GM18867 (cell line): ENCODE measurements around the gene TMOD2.

ENCODE experiments used
- ATAC-seq: cut with Tn5 transposase; IDR thresholded peaks from one replicate; pipeline ENCODE4 v1.9.1; 2021; ENCODE audit warnings: mild to moderate bottlenecking, moderate library complexity; ENCODE audit not compliant: unreplicated experiment

The TMOD2 gene

DNA sequence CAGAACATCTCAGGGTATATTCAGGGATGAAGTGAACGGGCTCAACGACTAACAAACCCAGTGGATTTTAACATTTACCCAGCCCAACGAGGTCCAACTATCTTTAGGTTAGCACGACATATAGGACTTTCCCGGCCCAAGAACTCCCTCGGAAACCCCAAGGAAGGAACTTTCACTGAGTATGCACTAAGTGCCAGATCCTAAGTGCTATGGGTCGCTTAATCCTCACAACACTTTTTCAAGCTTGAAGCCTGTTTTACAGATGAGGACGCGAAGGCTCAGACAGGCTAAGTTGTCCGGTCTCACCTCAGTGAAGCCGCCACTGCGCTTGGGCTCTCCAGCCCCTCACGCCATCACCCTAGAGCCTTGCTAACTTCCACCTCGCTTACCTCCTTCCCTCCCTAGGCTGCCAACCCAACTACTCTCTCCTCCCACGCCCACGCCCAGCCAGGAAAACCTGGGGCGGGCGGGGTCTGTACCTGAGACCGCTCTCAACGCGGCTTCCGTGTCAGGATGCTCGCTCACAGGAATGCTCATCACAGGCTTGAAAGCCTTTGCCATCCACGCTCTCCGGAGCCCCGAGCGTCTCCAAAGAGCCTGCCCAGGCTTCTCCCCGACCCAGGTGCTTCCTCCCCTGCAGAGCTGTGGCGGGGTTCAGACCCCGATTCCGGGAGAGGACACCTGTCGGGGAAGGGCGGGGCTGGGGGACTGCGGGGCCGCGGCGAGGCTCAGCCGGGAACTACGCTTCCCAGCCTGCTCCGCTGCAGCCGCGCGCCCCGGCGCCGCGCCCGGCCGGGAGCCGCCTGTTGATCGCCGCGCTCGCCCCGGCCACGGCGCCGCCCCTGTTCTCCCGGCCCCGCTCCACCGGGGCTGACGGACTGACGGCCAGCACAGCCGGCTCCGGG, at the start of gene TMOD2:
TSS of gene TMOD2 (plus strand) at position 806 of the 905 bp plus-strand sequence. CDS start 14,845 bp downstream, outside the sequence.
- ATAC-seq, result peak; percentile 77

DNA sequence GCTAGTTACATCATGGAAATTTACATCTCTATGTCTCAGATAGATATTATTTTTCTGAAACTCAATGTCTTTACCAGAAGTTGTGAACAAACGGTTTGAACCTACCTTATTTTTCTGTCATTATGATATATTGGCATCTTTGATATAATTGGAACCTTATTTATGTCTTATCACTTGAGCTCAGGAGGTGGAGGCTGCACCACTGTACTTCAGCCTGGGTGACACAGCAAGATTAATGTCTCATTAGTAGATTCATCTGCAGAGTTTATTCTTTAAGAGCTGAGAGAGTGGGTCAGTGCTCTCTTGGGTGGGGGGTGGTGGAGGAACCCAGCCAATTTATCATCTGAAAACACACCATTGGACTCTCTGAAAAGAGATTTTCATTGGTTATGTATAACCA, 48.7 kb upstream of the TMOD2 start:
- no peak for ATAC-seq

DNA sequence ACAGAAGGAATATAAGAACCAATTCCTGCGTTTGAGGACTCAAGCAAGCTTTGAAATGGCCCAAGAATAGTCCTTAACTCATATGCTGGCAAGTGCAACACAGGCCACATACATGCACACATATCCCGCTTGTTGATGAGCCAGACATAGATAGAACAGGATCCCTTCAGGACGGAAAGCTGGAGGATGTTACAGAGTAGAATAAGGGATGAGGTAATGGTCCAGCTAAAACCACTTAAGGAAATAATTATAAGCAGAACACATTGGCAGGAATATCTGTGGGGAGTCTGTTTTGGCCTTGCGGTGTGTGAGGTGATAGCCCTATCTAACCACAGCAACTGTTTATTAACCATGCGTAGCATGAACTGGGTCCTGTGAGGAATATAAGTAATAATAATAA, 45.1 kb upstream of the TMOD2 start:
- no peak for ATAC-seq

DNA sequence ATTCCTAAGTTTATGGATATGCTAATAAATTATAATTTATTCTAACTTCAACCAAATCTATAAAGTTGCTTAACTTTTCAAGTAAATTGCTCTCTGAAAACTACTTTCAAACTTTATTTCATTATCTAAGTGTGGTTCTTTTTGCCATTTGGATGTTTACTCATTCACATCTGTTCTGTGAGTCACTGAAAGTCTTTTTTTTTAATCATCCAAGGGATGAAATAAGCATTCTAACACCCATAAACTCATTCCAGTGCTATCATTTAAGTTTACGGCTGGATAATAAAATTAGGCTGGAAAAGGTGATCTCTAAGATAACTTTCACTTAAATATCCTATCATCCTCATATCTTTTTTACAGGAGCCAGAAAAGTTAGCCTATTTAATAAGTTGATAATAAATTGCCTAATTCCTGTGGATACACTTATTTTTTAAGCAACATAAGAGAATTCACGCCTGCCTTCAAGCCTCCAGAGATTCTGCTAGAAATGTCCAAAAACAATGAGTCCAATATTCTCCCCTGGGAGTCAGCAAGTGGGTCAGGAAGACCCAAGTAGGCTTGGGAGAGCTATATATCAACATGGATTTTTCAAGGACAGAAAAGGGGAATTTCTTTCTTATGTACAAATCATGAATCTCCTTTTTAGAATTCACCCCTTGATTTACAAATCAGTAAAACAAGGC, 44.3 kb upstream of the TMOD2 start:
- ATAC-seq, result no peak

DNA sequence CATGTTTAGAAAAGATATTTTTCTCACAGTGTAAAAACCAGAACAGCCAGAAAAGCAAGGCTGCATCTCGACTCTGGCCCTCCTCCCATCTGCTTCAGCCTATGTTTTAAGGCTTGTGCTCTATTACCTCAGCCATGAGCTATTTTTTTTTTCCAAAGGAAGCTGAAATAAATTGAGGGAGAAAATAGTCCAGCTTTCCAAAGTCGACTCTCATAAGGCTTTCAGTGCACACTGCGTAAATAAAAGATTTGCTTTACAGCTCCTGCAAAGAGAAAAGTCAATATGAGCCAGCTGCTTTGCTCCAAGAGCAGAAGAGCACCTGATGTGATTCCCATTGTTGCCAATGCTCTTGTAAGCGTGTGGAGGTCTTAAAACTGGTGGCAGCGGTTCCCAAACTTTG, 43.4 kb upstream of the TMOD2 start:
- no peak for ATAC-seq

DNA sequence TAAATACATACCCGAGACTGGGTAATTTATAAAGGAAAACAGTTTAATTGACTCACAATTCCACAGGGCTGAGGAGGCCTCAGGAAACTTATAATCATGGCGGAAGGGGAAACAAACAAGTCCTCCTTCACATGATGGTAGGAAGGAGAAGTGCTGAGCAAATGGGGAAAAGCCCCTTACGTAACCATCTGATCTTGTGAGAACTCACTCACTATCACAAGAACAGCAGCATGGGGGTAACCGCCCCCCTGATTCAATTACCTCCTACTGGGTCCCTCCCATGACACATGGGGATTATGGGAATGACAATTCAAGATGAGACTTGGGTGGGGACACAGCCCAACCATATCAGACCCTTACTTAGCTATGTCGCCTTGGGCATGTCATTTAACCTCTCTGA, 42.4 kb upstream of the TMOD2 start:
- ATAC-seq, result no peak

DNA sequence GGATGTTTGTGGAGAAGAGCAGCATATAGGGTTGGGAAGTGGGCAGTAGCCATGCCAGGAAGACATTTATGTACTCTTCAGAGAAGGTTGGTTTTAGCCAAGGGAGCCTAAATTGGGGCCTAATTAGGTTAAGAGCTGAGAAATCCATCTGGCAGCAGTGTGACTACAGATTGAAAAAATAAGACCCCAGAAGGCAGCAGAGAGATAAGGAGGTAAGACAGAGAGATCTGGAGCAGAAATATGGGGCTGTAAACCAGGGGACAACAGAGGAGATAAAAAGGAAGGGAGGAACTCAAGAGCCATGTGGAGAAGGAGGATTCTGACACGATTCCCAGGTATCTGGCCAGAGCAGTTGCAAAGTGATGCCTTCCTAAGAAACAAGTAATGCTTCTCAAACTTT, 37.2 kb upstream of the TMOD2 start:
- no peak for ATAC-seq

DNA sequence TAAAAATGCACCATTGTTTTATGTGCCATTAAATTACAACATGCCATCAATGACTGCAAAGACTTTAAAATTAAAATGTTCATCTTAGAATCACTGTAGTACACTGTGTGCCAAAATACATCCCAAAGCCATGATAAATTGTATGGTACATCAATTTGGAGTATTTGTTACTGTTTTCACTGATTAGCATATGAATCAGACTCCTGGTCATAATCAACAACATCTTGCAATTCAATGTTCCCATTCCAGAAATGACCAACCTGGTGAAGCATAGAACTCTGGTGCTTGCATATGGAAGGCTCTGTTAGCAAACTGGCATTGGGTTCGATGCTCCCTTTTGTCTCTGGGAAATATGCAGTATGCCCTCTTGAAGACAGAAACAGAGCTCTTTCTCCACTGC, 36.5 kb upstream of the TMOD2 start:
- no peak for ATAC-seq

DNA sequence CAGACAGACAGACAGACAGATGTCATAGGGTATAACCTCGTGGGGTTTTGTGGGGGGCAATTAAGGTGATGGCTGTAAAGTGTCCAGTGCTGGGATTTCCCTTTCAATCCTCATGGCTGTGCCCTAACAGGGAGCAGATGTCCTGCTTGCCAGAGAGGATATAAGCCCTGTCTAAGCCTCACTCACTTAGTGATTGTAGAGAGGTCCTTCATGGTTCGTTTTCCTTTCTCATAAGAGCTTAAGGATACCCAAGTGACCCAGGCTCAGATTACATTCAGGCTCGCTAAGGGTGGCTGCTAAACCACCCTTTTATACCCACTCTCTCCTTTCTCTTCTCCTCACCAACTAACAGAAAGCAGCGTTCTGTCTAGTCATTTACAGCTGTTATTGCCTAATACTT, 33.2 kb upstream of the TMOD2 start:
- ATAC-seq, result no peak

DNA sequence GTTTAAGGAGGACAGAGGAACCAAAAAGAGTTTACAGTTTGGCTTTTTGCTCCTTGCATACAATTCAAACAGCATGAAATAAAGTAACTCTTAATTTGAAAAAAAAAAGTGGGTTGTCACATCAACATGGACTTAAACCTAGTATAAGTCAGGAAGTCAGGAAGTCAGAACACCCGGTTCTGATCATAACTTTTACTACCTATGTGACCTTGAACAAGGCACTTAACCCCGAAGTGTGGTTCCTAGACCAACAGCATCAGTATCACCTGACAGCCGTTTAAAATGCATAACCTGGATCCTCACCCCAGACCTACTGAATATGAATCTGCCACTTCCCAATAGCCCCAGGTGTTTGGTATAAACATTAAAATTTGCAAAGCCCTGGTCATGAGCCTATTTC, 32.7 kb upstream of the TMOD2 start:
- ATAC-seq, result no peak

DNA sequence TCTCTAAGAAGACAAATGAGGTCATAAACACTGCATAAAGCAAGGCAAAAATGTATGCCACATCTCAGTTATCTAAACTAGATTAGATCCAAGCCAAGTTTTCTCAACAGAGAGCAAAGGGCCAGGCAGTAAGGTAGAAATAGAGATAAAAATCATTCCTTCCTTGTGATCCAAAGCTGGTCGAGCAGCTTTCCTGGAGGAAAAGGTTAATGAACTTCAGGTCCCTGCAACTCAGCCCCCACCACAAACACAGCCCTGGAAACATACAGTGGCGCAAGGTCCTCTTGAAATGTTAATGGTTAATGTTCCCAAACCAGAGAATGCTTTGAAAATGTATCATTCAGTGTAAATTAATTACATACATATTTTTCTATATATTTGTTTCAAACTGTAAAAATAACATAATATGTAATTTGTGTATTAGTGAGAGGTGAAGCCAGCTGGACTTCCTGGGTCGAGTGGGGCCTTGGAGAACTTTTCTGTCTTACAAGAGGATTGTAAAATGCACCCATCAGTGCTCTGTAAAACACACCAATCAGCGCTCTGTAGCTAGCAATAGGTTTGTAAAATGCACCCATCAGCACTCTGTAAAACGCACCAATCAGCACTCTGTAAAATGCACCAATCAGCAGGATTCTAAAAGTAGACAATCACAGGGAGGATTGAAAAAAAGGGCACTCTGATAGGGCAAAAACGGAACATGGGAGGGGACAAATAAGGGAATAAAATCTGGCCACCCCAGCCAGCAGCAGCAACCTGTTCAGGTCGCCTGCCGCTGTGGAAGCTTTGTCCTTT, 31.0 kb upstream of the TMOD2 start:
- ATAC-seq, result no peak

DNA sequence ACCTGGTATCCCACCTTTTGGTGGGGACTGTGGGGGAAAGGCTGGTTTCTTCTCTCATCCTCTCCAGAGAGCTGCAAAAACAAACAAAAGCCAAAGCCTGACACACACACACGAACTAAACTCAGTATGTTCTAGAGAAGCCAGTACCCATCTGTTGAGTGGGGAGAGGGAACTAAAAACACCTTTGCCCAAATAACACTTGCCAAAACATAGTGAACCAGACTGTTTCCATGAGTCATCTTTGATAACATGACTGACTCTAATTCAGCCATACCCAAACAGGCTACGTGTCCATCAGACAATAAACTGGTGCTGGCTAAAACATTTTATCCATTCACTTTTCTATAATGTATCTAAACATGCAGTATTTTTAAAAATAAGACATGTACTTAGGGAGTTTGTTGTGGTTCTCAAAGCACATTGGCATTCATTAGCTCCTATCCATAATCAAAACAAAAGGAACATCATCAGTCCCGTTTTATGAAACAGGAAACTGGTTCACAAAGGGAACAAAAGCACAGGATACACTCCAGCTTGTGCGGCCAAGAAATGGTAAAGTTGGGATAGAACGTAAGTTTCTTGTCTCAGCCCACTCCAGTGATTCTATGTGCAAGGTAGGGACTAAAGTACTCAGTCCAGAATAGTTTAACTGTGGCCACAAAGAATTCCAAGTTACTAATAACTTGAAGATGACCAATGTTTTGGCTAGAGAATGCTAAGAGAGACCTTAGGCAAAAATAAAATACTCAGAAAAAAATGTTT, 30.0 kb upstream of the TMOD2 start:
- ATAC-seq, result no peak

DNA sequence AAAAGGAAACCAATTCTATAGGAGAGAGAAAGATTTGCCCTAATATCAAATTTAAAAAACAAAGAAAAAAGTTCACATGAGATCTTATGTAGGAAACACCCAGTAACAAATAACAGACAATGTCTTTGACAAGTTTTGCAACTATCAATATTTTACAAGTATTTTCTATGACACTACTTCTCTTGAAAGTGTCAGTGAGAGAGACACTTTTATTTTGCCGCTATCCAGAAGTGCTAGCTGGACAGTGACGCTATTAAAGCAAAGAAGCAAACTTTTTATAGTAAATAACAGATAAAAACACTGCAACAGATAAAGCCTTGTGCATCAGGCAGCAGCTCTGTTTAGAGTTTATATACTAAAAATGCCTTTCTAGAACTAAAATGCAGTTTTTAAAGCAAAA, 27.2 kb upstream of the TMOD2 start:
- no peak for ATAC-seq

DNA sequence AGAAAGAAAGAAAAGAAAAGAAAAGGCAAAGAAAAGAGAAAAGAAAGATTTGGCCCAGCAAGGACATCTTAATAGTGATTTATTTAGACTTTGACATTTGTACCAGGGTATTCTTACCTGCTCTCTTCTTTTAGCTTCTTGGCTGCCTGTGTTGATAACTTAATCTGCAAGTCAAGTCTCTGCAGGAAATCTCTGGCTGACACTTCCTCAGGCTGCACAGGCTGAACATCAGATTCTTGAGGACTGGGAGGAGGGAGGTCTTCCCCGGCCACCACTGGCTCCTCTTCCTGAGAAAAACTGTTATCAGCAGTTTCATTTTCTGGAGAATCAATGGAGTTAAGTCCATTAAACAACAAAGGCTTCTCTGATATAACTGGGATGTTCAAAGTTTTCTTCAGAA, 26.7 kb upstream of the TMOD2 start:
- ATAC-seq, result no peak

DNA sequence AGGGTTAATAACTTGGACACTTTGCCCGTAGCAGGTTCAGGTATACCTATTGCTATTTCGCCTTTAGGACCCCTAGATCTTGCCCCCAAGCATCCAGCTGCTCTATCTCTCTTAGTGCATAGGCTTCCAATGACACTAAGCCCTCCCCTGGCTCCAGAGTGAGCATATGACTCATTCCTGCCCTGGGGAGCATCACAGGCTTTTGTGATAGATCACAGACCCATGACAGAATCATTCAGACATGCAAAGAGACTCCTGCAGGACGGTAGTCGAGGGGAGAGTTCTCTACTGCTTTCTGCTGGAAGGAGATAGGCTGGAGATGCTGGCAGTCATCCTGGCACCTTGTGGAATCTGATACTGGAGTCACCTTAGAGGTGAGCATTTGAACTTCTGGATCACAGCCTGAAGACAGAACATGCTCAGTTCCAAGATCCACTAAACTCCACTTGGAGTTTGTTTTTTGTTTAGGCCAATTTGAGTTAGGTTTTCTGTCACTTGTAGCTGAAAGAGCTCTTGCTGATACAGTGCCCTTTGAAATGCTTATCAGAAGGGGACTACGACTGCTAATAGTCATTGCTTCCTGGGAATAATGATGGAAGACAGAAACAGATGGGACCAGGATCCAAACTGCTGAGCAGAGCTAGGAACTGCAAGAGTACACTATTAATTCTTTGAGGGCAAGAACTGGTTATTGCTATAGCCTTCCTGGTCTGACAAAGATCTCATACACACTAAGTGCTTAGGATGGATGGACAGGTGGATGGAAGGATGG, 24.9 kb upstream of the TMOD2 start:
- ATAC-seq, result peak; percentile 75

DNA sequence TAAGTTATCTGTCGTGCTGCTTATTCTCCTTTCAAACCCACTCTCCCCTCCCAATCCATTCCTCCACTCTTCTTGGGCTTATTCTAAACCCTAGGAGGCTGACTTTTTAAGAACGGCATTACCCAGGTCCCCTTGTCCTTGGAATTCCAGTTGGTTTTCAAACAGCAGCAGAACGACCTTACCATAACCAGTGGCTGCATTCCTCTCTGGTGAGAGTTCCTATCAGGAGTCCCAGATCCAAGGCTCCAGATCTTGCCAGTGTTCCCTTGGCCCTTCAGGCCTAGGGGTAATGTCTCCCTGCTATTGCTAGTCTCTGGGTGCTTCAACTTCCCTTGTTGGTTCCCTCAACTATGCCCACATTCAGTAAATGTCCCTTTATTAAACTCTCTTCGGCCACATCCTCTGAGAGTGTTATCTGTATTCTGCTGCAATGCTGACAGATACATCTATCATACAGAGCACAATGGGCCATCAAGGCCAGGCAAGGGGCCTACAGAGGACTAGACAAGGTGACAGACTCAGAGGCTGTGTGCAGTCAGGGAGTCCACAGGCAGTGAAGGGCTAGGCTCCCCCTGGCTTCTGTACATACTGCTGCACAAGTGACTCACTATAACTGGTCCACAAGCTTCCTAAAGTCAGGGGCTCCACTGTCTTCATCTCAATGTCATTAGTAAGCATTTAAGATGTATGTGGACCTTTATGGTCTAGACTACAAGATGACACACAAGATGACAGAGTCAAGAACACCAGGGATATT, 24.1 kb upstream of the TMOD2 start:
- ATAC-seq, result no peak

DNA sequence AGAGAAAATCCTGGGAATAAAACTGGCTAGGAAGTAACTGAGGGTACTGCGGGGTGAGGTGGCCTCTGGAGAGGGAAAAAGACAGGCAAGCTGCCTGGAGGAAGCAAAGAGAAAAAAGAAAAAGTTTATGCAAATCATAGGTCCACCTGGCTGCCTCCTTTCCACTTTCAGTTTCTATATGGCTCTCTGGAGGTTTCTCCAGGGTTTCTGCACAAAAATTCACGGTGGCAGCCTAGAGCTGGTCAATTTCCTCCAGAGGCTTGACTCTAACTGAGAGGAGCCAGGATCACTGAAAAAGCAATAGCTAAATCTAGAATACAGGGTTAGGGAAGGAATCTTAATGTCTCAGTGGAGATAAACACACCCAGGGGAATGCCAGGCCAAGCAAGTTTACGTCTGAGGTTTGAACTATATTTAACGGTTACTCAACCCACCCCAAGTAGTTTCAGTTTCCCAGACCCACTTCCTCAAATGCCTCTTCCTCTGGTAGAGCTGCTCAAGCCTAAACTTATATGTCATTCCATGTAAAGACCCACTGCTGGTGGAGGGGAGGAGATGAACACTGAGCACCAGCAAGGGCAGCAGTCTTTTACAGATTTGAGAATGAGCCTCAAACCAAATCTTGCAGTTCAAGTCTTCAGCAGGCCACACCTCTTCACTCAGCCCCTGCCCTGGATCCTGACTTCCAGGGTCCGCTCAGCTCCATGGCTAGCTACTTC, 19.7 kb upstream of the TMOD2 start:
- ATAC-seq, result peak; percentile 59

DNA sequence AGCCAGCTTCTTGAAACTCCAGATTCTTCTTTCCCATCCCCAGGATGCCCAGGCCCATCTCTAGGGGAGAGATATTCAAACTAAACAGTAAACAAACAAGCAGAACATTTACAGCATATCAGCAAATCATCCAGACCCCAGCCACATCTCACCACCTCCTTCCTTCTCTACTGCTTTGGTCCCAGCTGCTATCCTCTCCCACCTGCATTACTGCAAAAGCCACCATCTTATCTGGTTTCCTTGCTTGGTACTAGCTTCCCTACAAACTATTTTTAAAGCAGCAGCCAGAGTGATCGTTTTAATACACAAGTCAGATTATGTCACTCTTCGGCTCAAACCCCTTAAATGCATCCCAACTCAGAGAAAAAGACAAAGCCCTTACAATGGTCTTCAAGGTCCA, 18.8 kb upstream of the TMOD2 start:
- no peak for ATAC-seq
